Suprapubic skin (tissue), 4 donors: ENCODE results near the gene SERPINF2.
A peak's percentile ranks its signal among the peaks of the same experiment; 100 is the strongest.

ENCODE experiments used
- CTCF ChIP-seq, 2 donors: fragments of 200-600 bp in 1 of 2; fragments of 450-650 bp in 1 of 2; sonication (generic) in 1 of 2; IDR thresholded peaks; one replicate each; pipeline ENCODE4 v1.5.1; 2016 to 2019; ENCODE audit warnings: antibody characterized with exemption in 2 of 2, mild to moderate bottlenecking in 1 of 2, moderate library complexity in 1 of 2
- POLR2A ChIP-seq, 2 donors: fragments of 450-650 bp; IDR thresholded peaks; one replicate each; pipeline ENCODE4 v1.6.1; 2017; ENCODE audit warnings: antibody characterized with exemption in 2 of 2, mild to moderate bottlenecking in 2 of 2, moderate library complexity in 2 of 2
- POLR2AphosphoS5 ChIP-seq, 3 donors: sonication (generic); formaldehyde crosslinking; IDR thresholded peaks; one replicate each; pipeline ENCODE4 v1.6.1; 2017; ENCODE audit warnings: antibody characterized with exemption in 3 of 3

- TF ChIP-seq CTCF (IDR thresholded peaks at IDR 0.05) (no peak), POLR2AphosphoS5 (IDR thresholded peaks at IDR 0.05) (peak; percentile 88 to 99 (median 98)), POLR2A (IDR thresholded peaks at IDR 0.05) (peak; percentile 94 to 99)
Measured at GRCh38 chr17:1716076-1716911, 26.4 kb upstream of the SERPINF2 start.
